NCI-H2196 (cell line): ENCODE data around the gene ABHD14A.
A peak's percentile ranks its signal among the peaks of the same experiment; 100 is the strongest.
"Not testable (repeated sequence)": the region's sequence is repeated elsewhere in the genome, so short reads cannot be mapped to it uniquely, and the experiment has no call there.

ENCODE experiments used
- DNase-seq: peaks from one replicate; lab custom pipeline; 2025; ENCODE audit not compliant: unreplicated experiment; lab: John Stamatoyannopoulos, UW

ABHD14A gene

DNA sequence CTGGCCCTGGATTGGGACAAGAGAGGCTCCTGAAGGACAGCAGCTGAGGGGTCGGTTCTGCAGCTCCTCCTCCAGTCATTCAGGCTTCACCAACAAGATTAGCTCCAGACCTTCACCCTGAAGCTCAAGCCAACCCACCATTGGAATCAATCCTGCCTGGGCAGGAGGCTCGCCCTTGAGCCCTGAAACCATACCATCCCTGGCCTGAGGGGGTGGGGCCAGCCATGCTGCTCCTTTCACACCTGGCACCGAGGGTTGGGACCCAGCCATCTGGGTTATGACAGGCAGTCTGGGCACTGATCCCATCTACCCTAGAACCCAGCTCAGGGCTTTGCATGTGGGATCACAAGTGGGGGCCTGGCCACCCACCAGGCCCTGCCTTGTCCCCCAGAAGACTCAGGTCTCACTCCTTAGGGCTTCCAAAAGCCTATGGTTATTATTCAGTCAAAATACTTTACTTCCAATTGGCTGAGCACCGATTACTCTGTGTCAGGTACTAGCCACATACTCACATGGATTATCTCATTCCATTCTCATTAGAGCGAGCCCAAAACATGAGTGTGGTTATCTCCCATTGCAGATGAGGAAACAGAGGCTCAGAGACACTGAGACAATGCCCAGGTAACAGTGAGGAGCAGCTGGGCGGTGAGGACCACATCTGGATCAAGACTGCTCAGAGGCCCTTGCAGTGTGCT is 4.1 kb upstream of the ABHD14A start:
- peak; percentile 40 for DNase-seq

DNA sequence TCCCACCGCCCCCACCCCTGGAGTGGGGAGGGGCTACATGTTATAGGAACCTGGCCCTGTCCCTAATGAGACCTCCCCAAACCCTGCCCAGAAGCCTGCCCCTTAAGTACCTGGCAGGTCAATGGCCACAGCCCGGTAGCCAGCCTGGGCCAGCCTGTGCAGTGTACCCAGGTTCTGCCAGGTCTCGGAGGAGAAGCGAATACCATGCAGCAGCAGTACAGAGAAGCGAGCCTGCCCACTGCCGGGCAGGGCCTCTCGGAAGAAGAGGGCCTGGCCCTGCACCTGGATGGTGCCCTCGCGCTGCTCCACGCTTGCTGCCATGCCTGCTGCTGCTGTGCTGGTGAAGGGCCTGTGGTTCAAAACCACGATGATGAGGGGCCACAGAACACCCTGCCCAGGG is 3.5 kb upstream of the ABHD14A start:
- DNase-seq, result no peak

DNA sequence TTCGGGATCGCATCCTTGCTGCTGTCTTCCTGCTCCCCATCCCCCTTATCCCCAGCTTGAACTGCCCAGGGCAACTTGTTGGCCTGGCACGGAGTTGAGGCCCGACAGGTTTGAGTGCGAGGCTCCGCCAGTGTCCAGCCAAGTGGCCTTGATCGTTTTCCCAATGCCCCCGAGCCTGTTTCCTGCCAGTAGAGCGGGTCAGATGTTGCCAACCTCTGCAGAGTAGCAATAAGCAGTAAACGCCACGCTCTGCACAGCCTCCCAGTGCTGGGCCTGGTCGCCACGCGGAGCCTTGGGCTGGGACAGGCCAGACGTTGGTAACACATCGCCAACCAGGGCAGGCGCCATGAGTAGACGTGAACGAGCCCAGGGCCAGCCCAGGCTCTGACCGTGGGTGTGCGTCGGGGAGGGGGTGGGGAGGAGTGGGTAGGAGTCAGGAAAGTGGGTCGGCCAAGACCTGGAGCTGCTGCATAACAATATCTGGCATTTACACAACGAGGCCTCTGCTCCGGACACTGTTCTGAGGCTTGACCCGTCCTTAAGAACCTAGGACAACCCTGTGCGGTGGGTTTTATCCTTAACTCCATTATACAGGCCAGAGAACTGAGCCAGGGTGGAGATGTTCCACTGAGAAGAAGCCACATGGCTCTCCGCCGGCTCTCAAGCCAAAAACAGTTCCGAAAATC is 444 bp upstream of the ABHD14A start:
- DNase-seq, result no peak

DNA sequence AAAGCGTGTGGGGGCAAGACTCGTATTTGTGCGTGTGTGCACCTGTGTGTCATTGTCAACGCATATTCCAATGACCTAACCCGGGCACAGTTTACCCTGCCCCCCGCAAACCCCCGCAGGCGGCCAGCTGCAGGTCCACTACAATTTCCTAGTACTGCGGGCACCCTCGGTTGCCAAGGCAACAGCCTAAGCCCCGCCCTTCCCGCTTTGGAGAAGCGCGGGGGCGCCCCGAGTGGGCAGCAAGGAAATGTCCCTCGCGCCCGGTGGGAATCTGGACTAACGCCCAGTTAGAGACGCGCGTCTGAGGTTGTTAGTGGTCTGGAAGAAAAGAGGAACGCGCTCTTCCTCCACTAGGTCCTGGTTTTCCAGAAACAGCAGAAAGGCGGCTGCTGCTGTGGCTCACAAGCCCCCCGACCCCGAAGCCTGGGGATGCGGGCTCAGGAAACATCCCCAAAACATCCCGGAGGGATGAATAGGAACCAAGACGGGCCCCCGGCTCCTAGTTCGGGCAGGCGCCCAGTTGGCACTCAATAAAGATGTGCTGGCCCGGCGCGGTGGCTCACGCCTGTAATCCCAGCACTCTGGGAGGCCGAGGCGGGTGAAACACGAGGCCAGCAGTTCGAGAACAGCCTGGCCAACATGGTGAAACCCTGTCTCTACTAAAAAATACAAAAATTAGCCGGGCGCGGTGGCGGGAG is 1.1 kb downstream of the ABHD14A start:
- peak; percentile 19 for DNase-seq

DNA sequence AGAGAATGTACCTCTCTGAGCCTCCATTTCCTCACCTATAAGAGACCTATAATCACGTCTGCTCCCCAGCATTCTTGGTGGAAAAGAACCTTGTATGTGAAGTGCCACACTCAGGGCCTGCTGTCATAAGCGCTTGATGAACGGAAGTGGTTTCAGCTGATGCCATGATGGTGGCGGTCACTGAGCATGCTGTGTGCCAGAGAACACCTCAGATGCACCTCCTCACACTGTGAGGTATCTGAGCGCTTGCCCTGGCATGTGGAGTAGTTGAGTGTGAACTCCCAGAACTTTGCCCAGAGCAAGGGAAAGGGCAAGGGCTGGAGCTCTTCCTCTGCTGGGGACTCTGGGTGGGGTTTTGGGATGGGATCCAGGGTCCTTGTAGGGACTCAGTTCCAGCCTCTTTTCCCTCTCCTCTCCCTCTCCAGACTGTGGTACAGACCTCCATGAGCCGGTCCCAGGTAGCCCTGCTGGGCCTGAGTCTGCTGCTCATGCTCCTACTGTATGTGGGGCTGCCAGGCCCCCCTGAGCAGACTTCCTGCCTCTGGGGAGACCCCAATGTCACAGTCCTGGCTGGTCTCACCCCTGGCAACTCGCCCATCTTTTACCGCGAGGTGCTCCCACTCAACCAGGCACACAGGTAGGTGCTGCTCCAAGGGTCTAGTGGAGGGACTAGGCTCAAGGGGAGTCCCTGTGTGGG is 2.7 kb downstream of the ABHD14A start:
- no peak for DNase-seq

DNA sequence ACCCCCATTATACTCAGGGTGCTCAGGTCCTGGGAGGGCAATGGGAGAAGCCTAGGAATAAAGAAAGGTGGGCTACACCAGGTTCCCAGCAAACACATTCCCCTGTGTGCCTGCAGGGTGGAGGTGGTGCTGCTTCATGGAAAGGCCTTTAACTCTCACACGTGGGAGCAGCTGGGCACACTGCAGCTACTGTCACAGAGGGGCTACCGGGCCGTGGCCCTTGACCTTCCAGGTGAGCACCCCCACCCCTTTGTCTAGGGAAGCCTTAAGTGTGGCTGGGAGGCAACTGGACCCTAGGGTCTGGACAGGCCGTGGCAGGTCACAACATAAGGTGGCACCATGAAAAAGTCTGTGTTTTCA is 3.3 kb downstream of the ABHD14A start:
- DNase-seq, result no peak

DNA sequence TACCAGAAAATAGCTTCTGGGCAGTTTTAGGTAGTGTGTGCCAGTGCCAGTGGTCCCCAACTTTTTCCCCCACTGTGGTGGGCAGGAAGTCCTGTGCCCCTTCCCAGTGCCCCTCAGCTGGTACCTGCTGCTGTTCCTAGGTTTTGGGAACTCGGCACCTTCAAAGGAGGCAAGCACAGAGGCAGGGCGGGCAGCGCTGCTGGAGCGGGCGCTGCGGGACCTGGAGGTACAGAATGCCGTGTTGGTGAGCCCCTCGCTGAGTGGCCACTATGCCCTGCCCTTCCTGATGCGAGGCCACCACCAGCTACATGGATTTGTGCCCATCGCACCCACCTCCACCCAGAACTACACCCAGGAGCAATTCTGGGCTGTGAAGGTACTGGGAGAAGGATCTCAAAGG is 5.4 kb downstream of the ABHD14A start:
- no peak for DNase-seq

DNA sequence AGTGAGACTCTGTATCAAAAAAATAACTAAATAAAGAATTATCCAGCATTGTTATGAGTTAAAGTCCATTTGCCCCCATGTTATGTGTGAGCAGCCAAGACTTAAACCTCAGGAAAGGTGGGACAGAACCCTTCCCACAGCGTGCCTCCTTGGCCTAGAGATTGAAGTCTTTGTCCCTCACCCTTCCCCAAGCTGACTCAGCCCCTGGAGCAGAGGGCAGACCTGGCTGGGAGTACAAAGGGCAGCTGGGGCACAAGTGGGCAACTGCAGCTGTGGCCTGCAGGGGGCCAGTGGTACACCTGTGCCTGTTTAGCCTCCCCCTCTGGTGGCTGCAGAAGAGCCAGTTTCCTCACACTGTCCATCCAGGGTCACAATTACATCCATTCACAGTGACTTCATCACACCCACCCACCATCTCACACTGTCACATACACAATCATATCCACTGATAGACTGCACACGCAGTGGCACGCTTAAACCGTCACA is 7.5 kb downstream of the ABHD14A start:
- DNase-seq, result peak; percentile 30

DNA sequence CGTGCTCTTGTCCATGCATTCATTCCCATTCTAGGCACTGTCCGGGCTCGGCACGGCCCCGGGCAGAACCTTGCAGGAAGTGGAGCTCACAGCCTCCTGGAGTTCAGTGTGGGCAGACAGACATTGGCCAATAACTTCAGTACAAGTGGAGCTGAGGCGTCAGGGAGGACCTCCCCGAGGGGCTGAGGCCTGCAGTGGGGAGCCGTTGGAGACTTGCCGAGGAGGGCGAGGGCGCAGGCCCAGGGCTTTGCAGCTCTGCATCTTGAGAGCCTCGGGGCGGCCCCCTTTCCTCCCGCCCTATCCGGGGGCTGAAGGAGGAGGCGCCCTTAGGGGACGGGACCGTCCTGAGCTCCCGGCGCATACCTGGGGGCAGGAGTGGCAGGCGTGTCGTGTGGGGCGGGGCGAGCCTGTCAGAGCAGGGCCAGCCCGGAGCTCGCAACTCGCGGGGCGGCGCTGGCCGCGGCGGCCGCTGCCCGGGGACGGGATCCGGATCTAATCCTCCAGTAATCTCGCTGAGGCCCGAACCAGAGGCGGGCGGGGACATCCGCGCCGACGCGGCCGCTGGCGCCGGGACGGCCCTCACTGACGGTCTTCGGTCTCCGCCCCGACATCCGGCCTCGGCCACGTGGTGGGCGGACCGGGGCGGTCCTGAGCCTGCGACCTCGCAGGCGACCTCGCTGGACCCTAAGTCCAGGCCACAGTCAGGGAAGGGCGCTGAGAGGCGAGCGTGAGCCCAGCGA is 8.1 kb downstream of the ABHD14A start, which contains the start of gene ACY1:
TSS of gene ACY1 (plus strand) at position 698 of the 740 bp plus-strand sequence. CDS start 530 bp downstream, outside the sequence.
- peak; percentile 66 for DNase-seq

DNA sequence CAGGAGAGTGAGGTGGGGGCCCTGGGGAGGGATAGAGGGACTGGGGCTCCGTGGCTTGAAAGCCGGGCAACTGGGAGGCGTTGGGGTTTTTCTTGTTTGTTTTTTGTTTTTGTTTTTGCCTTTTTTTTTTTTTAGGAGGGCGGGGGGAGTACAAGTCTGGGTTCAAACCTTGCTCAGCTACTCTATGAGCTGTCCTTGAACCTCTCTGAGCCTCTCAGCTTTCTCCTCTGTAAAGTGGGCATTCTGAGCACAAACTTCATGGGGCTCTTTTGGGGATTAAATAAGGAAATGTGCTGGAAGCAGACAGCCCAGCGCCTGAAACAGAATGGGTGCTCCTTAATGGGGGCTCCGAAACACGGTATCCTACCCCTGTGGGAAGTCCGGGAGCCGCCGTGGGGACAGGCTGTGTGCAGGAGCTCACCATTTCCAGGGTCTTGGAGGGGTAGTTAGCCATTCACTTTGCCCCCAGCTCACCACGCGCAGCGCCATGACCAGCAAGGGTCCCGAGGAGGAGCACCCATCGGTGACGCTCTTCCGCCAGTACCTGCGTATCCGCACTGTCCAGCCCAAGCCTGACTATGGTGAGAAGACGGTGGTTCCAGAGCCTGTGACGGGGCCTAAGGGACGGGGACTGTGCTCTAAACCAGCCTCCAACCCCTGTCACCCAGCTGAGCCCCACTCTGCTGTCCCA is 8.9 kb downstream of the ABHD14A start:
- no peak for DNase-seq

DNA sequence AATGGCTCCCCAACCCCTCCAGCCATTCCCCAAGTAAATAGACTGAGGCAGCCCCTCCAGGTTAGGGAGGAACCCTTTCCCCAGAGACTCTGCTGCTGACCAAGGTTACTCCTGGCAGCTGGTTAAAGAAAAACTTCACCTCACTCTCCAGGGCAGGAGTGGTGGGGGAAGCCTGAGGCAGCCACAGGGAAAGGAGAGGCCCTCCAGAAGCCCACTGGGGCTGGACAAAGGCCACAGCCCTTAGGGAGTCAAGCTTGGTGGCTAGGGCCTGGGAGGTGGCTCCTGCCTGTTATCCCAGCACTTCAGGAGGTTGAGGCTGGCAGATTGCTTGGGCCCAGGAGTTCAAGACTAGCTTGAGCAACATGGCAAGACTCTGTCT is 9.4 kb downstream of the ABHD14A start:
- DNase-seq, result no peak

DNA sequence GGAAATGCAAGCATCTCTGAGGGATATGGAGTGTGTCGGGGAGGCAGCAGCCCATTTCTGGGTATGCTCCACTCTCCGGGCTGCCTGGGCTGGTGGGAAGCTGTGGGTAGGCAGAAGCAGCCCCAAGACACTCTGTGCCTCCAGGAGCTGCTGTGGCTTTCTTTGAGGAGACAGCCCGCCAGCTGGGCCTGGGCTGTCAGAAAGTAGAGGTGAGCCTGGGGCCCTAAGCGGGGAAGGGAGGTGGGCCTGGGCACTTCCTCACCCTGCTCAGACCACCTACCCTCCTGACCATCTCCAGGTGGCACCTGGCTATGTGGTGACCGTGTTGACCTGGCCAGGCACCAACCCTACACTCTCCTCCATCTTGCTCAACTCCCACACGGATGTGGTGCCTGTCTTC is 10.2 kb downstream of the ABHD14A start:
- no peak for DNase-seq

DNA sequence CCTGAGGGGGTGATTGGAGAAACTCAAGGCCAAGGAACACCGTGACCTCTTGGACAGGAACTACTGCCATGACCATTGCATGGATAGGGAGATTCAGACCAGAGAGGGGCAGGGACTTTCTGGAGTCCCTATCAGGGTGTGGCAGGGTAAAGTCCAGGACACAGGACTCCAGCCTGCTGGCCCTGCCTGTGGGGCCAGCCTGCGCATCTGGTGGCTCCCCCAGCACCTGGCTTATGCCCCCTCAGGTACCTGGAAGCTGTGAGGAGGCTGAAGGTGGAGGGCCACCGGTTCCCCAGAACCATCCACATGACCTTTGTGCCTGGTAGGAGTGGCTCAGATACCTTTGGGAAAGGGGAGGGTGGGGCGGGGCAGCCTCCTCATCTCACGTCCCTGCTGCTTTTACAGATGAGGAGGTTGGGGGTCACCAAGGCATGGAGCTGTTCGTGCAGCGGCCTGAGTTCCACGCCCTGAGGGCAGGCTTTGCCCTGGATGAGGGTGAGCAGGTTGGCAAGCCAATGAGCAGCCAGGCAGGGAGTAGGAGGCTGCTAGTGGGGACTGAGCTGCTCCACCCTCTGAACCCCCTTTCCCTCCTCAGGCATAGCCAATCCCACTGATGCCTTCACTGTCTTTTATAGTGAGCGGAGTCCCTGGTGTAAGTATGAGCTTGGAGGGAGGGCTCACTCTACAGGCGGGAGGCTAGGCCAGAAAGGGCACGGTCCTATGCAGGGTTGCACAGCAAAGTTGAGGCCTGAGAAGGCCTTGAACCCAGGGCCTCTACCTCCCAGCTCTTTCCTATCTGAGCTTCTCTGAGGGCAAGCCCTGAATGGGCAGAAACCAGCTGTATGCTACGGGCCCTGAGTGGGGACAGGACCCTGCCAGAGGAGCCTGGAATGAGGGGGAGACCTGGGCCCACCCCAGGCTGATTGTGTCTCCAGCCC is 11.4 kb downstream of the ABHD14A start:
- no peak for DNase-seq

DNA sequence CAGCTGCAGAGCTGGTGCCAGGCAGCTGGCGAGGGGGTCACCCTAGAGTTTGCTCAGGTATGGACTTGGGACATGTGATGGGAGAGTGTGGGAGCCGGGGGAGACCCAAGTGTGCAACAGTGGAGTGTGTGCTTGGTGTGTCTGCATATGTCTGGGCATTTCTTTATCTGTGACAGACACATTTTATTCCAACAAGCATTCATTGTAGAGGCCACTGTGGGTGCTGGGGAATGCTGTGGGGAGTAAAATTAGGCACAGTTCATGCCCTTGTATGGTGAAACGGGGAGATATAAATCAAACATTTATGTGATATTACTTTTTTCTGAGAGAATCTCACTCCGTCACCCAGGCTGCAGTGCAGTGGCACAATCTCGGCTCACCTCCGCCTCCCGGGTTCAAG is 12.7 kb downstream of the ABHD14A start:
- DNase-seq, result no peak

DNA sequence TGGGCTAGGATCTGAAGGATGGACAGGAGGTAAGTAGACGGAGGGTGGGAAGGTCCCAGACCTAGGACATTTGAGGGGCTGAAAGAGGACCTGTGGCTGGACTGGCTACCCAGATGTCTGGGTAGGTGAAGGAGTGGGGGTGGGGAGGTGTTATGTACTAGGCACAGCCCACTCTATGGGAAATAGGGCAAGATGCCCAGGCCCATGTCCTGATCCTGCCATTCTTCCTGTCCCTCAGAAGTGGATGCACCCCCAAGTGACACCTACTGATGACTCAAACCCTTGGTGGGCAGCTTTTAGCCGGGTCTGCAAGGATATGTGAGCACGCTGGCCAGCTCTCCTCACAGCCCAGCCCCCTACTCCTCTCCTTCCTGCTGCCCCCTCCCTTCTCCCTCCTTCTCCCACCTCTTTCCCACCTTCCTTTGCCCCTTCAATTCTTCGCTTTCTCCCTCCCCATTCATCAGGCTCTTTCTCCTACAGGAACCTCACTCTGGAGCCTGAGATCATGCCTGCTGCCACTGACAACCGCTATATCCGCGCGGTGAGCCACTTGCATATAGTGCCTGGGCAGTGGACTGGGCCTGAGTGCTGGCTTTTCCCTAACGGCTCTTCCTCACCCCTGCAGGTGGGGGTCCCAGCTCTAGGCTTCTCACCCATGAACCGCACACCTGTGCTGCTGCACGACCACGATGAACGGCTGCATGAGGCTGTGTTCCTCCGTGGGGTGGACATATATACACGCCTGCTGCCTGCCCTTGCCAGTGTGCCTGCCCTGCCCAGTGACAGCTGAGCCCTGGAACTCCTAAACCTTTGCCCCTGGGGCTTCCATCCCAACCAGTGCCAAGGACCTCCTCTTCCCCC is 13.7 kb downstream of the ABHD14A start:
- no peak for DNase-seq

DNA sequence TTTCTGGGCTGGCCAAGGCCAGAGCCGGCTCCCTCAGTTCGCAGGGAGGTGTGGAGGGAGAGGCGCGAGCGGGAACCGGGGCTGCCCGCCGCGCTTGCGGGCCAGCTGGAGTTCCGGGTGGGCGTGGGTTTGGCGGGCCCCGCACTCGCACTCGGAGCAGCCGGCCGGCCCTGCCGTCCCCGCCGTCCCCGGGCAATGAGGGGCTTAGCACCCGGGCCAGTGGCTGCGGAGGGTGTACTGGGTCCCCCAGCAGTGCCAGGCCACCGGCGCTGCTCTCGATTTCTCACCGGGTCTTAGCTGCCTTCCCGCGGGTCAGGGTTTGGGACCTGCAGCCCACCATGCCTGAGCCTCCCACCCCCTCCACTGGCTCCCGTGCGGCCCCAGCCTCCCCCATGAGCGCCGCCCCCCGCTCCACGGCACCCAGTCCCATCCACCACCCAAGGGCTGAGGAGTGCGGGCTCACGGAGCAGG is 15.7 kb downstream of the ABHD14A start:
- not testable (repeated sequence) for DNase-seq

DNA sequence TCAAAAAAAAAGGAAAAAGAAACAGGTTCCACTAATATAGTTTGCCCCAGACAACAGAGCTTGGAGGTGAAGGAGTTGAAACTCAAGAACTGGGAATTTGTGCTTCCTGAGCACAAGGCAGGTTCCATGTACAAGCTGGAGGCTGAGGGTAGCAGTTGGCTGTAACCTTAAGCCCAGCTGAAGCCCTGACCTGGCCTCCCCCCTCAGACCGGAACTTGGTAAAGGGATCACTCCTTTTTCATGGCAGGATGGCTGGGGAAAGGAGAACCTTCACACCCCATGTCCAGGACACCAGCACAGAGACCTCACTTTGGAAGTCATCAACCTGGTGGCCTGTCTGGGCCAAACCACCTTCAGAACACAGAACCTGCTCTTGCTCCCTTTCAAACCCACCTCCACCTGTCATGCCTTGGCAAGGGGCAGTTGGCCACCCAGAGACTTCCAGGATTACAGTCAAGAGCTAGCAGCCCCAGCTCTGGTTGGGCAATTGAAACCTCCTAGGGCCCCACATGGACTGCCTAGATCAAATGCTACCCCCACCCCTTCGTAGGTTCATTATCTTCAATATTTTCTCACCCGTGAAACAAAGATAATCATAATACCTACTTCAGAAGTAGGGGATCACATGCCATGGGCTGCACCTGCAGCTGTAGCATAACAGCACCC is 17.3 kb downstream of the ABHD14A start:
- DNase-seq, result no peak
